Stimulated activated CD4-positive, alpha-beta T cell treated with anti-CD3 and anti-CD28 coated beads, Interleukin-4, amount 100 ng/mL, for 24 hours (primary cell): ENCODE results near the gene TEAD2.
"Not testable (repeated sequence)": the region's sequence is repeated elsewhere in the genome, so short reads cannot be mapped to it uniquely, and the experiment has no call there.

Experiments used
- DNase-seq: peaks from one replicate; pipeline ENCODE4 v3.0.0-alpha.2; 2020

TEAD2 gene

DNA sequence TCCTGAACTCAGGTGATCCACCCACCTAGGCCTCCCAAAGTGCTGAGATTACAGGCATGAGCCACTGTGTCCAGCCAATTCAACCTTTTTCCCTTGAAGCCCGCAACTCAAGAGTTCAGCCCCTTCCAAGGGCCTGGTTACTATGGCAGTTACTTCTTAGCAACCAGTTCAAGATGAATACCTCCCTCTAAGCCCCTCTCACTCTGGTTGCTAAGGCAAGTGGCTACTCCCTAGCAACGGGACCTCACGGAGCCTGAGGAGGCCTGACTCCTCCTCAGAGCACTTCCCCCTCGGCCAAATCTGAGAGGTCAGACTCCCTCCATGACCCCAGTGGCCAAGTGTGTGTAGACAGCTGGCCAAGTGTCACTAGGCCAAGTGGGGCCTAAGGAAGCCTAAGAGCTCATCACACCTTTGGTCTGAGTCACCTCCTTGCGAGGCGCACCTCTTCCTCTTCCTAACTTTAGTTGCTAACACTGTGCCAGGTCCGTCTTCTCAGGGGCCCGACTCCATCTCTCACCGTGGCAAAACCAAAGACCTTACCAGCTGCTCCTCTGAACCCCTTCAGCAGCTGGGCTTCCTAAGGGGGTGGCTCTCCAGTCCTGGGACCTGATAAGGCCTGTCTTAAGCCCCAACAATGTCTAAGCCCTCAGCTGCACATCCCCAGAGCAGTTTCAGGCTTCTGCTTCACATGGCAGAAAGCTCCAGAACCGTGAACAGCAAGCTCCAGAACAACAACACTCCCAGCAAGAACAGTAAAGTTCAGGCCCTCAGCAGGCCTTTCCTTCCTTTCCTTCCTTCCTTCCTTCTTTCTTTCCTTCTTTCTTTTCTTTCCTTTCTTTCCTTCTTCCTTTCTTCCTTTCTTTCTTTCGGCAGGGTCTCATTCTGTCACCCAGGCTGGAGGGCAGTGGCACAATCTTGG, 17.5 kb downstream of the TEAD2 start:
- no peak for DNase-seq

DNA sequence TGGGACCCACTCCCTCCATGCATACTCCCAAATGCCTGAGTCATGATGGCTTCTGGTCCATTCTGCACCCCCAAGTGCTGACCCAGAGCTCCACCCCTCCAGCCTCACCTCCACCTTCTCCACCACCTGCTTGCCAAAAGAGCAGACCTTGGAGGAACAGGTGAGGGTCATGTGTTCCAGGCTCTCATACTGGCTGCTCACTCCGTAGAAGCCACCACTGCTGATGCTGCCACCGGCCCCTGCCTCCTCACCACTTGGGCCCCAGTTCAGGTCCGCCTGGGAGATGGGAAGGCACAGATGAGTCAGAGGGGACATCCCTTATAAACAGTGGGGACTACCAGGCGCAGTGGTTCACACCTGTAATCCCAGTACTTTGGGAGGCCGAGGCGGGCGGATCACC, 19.1 kb downstream of the TEAD2 start:
- DNase-seq: no peak

DNA sequence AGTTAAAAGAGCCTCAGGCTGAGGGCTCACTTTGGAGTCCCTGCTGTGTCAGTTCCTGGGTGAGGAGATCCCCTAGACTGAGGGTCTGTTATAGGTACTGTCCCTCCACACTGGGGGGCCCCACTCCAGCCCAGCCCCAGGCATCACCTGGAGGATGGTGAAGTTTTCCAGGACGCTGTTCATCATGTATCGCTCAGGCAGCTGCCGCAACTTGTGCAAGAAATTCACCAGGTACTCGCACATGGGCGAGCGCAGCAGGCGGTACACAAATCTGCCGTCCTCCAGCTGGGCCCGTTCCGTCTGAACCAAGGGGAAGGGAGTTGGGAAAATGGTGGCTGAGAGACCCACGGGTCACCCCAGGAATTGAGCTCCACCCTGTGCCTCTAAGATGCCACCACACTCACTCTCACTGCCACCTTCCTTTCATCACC, 19.9 kb downstream of the TEAD2 start:
- DNase-seq: no peak

DNA sequence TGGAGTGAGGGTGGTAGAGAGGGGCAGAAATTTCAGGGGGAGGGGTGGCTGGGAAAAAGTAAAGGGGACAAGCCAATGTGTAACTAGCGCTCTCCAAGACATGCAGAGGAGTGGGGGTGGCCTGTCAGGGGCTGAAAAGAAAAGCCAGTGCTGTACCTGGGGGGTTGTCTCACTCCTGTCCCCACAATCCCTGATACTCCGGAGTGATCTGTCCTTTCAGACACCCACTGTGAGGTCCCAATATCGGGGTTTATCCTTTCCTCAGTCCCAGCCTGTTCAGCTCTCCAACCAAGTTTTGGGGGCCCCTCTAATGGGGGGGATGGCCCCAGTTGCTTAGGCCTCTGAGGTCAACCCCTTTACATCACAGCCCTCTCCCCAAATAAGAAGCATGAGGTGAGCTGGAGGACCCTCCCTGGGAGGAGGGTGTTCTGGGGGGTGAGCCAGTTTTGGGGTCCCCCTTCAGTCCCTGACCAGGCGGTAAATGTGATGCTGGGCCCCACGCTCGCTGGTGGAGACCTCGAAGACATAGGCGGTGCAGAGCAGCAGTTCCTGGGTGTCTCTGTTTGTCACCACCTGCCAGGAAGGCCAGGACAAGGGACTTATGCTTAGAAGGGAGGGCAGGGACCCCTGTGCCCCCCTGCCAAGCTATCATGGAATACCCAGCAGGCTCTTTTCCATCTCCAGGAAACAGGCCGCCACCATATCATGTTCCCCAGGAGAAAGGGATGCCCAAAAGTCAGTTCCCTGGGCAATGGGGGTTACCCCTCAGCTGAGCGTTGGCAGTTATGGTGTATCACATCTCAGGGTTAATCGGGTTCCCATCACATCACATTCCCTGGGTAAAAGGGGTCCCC, 21.1 kb downstream of the TEAD2 start:
- DNase-seq: no peak

DNA sequence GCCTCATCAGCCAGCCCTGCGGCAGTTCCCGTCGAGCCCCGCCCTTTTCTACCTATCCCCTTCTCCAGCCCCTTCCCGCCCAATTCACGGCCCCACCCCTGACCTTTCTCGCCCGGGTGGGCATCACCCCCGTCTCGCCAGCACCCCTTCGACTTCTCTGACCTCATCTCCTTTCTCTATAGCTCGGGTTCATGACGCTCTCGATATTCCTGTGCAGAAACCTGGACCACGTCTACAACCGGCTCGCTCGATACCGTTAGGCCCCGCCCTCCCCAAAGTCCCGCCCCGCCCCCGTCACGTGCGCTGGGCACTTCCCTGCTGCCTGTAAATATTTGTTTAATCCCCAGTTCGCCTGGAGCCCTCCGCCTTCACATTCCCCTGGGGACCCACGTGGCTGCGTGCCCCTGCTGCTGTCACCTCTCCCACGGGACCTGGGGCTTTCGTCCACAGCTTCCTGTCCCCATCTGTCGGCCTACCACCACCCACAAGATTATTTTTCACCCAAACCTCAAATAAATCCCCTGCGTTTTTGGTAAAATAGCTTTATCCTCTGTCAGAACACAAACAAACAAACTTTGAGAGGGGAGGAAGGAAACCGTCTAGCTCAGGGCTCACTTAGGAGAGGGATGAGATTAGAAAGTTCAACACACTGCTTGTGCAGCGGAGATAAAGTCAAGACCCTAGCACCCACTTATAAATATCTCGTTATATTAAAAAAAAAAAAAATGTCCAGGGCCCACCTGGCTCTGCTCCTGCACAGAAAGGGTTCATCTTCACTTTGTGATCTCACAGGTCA, 21.9 kb downstream of the TEAD2 start:
- DNase-seq: no peak

DNA sequence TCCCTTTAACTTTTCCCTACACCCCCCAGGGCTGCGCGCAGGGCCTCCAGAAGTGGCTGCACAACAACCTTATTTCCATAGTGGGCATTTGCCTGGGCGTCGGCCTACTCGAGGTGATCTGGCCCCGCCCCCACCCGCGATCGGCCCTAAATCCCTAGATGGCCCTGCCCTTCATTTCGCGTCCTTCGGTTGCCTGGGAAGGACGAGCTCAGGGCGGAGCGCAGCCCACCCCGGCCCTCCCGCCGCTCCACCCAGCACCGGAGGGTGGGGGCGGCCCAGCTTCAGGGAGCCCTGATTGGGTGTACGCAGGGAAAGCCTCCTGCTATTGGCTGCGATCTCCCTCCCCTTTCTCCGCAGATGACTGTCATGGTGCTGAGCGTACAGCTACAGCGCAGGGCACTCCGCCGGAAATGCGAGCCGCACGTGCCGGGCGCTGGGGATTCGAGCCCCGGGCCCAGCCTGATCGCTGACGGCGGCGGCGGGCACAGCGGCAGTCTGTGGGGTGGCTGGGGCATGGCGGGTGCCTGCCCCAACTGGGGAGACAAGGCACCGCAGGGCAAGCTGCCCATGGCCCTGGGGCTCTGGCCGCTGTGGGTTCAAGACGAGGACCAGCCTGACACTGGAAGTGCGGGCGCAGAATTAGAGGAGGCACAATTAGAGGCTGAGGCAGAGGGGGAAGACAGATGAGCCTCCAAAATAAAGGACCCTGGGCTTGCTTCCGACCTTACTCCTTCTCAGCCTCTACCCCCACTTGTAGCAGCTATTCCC, 22.7 kb downstream of the TEAD2 start:
- DNase-seq: no peak

DNA sequence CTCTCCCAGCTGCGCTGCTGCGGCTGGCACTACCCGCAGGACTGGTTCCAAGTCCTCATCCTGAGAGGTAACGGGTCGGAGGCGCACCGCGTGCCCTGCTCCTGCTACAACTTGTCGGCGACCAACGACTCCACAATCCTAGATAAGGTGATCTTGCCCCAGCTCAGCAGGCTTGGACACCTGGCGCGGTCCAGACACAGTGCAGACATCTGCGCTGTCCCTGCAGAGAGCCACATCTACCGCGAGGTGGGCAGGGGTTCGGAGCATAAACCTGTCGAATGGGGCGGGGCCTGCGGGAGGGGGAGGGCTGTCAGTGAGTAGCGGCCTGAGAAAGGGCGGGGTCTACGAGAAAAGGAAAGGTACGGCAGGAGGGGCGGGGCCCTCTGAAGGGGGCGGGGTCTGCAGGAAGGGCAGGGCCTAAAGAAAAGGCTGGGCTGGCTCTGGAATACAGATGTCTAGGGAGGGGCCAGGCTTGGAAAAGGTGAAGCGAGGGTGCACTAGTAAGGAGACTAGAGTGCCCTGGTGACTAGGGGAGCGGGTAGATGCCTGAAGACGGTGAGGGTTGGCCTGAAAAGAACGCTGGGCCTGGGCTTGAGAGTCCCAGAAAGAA, 23.4 kb downstream of the TEAD2 start:
- no peak for DNase-seq

DNA sequence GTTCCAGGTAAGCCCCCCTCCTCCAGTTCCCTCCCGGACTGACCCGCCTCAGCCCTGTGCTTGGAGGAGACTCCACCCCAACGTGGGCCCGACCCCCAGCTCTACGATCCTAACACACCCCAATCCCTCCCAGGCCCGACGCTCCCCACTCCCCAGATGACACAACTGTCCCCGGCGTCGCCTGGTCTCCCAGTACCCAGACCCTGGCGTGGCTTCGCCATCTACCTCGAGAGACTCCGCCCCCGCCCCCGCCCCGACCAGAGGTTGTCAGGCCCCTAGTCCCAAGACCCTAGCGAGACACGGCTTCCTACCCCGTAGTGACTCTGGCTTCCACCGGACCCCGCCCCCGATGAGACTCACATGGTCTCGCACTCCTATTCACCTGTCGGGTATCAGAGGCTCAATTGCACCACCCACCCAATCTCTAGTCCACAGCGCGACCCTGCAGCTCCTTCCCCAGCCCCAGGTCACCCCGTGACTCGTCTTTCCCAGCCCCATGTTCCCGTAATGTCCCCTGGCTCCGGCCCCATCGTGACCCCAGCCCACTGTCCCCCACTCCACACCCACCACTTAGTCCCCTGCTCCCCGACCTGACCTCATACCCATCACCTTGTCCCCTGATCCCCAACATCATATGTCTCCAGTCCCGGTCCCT, 24.1 kb downstream of the TEAD2 start:
- DNase-seq: no peak

DNA sequence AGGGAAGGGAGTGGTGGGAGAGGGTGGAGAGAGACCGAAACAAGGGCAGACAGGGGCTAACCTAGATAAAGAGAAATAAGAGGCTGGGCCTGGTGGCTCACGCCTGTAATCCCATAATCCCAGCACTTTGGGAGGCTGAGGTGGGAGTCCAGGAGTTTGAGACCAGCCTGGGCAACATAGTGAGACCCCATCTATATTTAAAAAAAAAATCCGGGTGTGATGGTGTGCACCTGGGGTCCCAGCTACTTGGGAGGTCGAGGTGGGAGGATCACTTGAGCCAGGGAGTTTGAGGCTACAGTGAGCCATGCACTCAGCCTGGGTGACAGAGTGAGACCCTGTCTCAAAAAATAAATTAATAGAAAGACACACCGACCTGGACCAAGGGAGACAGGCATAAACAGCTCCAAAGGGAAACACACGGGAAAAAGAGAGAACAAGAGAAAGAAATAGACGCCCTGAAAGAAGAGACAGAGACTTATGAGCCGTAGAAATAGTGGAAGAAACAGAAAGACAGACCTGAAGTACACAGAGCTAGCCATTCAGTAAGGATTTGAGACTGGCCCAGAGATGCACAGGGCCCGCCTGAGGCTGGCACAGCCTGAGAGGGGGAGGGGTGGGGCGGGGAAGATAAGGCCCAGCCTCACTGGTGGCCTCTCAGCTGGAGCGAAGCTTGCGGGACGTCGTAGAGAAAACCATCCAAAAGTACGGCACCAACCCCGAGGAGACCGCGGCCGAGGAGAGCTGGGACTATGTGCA, 24.8 kb downstream of the TEAD2 start:
- no peak for DNase-seq

DNA sequence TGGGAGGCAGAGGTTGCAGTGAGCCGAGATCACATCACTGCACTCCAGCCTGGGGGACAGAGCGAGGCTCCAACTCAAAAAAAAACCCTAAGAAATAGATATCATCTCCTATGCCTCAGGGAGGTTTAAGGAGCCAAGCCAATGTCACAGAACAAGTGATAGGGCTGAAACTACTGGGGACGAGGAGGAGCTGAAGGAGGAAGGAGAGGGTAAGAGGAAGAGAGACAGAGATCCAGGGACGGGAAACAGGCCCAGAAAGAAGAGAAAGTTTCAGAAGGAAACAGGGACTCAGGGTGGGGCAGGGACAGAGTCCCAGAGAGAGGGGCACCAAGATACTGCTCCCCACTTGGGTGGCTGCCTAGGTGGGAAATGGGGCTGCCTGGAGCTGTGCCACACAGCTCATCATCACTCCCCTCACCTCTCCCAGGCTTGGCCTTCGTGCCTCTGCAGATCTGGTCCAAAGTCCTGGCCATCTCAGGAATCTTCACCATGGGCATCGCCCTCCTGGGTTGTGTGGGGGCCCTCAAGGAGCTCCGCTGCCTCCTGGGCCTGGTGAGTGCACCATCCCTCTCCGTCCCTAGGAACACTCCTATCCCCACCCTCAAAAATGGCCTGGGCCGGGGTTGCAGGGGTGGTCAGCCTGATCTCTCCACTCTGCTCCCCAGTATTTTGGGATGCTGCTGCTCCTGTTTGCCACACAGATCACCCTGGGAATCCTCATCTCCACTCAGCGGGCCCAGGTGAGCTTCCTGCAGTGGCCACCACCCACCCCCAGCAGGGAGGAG, 25.5 kb downstream of the TEAD2 start:
- DNase-seq: no peak

DNA sequence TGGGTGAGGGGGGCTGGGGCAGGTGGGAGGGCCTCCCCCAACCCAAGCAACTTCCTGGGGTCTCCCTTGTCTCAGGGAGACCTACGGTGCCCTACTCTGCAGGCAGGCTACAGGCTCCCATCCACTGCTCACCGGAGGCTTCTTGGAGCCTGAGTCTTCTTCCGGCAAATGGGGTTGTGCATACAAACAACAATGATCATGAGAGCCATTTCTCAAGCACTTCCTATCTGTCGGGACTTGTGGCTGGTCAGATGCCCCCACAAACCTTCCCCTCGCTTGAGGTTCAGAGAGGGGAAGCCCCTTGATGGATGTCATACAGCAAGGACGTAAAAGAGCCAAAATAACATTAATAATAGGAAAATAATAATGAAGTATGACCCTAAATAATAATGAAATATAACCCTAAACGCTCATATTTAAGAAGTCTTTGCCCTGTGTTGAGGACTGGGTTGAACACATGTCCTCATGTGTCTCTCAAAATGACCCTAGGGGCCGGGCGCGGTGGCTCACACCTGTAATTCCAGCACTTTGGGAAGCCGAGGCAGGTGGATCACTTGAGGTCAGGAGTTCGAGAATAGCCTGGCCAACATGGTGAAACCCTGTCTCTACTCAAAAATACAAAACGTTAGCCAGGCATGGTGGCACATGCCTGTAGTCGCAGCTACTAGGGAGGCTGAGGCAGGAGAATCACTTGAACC, 26.3 kb downstream of the TEAD2 start:
- DNase-seq: peak; percentile 14

DNA sequence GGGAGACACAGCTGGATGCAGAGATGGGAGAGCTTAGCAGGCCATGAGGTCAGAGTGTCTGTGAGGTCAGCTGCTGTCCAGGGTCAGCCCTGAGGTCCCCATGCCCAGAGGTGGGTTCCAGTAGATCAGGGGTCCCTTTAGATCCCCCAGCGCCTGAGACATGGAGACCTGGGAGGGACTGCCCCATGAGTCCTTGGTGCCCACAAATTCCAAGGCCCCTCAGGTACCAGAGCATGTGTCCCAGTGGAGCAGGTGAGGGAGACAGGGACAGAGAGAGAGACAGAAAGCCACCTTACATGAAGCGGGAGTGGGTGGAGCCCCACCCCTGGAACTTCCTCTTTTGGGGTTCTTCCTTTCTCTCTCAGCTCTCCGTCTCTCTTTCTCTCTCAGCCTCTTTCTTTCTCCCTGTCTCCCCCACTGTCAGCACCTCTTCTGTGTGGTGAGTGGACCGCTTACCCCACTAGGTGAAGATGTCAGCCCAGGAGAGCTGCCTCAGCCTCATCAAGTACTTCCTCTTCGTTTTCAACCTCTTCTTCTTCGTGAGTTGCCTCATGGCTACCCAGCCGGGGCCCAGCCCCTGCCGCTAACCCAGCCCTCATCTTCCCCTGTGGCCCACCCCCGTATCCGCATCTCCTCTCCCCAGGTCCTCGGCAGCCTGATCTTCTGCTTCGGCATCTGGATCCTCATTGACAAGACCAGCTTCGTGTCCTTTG, 27.0 kb downstream of the TEAD2 start, which contains the start of gene CD37:
Gene CD37 (plus strand): TSS at position 336 of the 713 bp plus-strand sequence. CDS start 135 bp downstream, at position 471.
- peak; percentile 47 for DNase-seq

DNA sequence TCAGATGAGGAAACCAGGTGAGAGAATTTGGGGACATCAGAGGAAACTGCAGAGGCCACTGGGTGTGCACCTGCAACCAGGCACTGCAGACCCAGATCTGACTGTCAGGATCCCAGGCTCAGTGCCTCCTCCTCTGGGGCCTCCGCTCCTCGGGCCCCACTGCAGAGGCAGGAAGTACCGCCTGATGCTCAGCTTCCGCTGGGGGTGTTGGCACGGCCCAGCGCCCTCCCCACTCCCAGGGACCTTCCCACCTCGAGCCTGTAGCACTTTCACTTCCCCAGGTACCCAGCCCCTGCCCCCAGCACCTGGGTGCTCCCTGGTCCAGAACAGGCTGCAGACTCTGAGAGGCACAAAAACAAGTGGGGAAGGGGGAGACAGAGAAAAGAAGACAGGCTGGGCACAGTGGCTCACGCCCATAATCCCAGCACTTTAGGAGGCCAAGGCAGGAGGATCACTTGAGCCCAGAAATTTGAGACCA, 28.4 kb downstream of the TEAD2 start:
- peak; percentile 62 for DNase-seq

DNA sequence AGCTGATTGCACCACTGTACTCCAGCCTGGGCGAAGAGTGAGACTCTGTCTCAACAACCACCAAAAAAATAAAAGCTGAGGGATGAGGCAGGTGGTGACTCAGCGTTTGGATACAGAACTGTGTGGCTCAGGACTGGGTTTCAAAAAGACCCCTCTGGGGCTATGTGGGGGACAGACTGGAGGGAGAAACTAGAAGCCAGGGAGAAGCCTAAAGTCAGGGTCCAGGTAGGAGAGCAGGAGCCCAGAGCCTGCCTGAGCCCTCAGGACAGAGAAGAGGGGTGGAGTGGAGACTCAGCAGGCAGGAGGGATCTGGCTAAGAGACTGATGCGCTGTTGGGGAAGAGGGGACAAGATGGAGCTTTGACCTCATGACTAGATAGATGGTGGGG, 28.8 kb downstream of the TEAD2 start:
- no peak for DNase-seq

DNA sequence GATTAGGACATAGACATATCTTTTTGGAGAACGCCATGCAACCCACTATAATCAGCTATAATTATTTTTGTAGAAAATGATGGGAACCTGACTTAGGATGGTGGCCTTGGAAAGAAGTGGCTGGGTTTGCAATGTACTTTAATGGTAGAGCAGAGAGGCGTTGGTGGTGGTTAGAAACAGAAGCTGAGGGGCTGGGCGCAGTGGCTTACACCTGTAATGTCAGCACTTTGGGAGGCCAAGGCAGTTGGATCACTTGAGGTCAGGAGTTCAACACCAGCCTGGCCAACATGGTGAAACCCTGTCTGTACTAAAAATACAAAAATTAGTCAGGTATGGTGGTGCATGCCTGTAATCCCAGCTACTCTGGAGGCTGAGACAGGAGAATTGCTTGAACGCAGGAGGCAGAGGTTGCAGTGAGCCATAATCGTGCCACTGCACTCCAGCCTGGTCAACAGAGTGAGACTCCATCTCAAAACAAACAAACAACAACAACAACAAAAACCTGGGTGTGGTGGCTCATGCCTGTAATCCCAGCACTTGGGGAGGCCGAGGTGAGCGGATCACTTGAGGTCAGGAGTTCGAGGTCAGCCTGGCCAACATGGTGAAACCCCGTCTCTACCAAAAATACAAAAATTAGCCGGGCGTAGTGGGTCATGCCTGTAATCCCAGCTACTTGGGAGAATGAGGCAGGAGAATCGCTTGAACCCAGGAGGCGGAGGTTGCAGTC, 29.4 kb downstream of the TEAD2 start:
- DNase-seq: not testable (repeated sequence)

DNA sequence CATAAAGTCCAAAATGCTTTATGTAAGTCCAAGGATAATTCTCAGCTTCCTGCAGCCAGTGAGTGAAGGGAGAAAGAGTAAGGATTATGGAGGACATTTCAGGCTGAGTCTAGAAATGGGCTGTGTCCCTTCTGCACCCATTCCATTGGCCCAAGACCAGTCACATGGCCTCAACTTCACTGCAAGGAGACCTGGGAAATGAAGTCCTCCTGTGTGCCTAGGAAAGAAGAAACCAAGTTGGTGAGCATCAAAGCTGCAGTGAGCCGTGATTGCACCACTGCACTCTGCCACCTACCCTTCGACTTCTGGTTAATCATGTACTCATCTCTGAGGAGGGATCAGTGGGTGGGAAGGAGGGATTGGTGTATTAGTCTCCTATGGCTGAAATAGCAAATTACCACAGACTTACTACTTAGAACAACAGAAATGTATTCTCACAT, 30.6 kb downstream of the TEAD2 start:
- DNase-seq: peak; percentile 71

DNA sequence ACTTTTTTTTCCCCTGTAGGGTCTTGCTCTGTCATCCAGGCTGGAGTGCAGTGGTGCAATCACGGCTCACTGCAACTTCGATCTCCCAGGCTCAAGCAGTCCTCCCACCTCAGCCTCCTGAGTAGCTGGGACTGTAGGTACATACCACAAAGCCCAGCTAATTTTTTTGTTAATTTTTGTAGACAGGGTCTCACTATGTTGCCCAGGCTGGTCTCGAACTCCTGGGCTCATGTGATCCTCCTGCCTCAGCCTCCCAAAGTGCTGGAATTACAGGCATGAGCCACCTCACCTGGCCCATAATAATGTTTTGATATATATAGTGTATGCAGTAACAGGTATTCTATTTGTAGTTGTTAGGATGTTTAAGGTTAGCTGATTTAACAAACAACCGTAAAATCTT, 31.0 kb downstream of the TEAD2 start:
- DNase-seq: not testable (repeated sequence)
